Measurements from ENCODE around the gene SAMSN1.
A peak's percentile ranks its signal among the peaks of the same experiment; 100 is the strongest.

The SAMSN1 gene

GRCh38 chr21:14591882-14592281, 45.8 kb upstream of the SAMSN1 start:
- H3K4me3 ChIP-seq (ENCODE audit: low read depth, low read length), result no peak overlapping the region
- DNase-seq (ENCODE audit: low read depth), result peak; percentile 76
- TF ChIP-seq CTCF (IDR thresholded peaks at IDR 0.05; ENCODE audit: low read depth, low read length), result no peak
- TF ChIP-seq MAX (IDR thresholded peaks at IDR 0.05; ENCODE audit: low read depth, low read length), result no peak
- no peak for TF ChIP-seq POLR2A (IDR thresholded peaks at IDR 0.05; ENCODE audit: extremely low read depth, insufficient read length)
- TF ChIP-seq MYC (IDR thresholded peaks at IDR 0.05; ENCODE audit: low read depth, low read length), result no peak

GRCh38 chr21:14591377-14591776, 45.3 kb upstream of the SAMSN1 start:
- H3K4me3 ChIP-seq (ENCODE audit: low read depth, low read length), result no peak overlapping the region
- no peak for TF ChIP-seq MYC (IDR thresholded peaks at IDR 0.05; ENCODE audit: low read depth, low read length)
- TF ChIP-seq CTCF (IDR thresholded peaks at IDR 0.05; ENCODE audit: low read depth, low read length), result no peak
- no peak for TF ChIP-seq POLR2A (IDR thresholded peaks at IDR 0.05; ENCODE audit: extremely low read depth, insufficient read length)
- no peak for TF ChIP-seq MAX (IDR thresholded peaks at IDR 0.05; ENCODE audit: low read depth, low read length)
- DNase-seq (ENCODE audit: low read depth), result no peak

- no peak overlapping the region for H3K4me3 ChIP-seq (ENCODE audit: low read depth, low read length)
- TF ChIP-seq MAX (IDR thresholded peaks at IDR 0.05; ENCODE audit: low read depth, low read length) (no peak), CTCF (IDR thresholded peaks at IDR 0.05; ENCODE audit: low read depth, low read length) (no peak)
- DNase-seq (ENCODE audit: low read depth), result no peak
These were observed 43.9 kb upstream of the SAMSN1 start for GRCh38 chr21:14589855-14590563.

GRCh38 chr21:14587266-14587665, 41.2 kb upstream of the SAMSN1 start:
- no peak overlapping the region for H3K4me3 ChIP-seq (ENCODE audit: low read depth, low read length)
- DNase-seq (ENCODE audit: low read depth), result no peak
- TF ChIP-seq POLR2A (IDR thresholded peaks at IDR 0.05; ENCODE audit: extremely low read depth, insufficient read length) (no peak), MAX (IDR thresholded peaks at IDR 0.05; ENCODE audit: low read depth, low read length) (no peak), CTCF (IDR thresholded peaks at IDR 0.05; ENCODE audit: low read depth, low read length) (no peak), MYC (IDR thresholded peaks at IDR 0.05; ENCODE audit: low read depth, low read length) (no peak)

- no peak overlapping the region for H3K4me3 ChIP-seq (ENCODE audit: low read depth, low read length)
- TF ChIP-seq MYC (IDR thresholded peaks at IDR 0.05; ENCODE audit: low read depth, low read length) (no peak), MAX (IDR thresholded peaks at IDR 0.05; ENCODE audit: low read depth, low read length) (no peak), POLR2A (IDR thresholded peaks at IDR 0.05; ENCODE audit: extremely low read depth, insufficient read length) (no peak), CTCF (IDR thresholded peaks at IDR 0.05; ENCODE audit: low read depth, low read length) (no peak)
- DNase-seq (ENCODE audit: low read depth), result no peak
These were observed 39.0 kb upstream of the SAMSN1 start for GRCh38 chr21:14585122-14585521.

Measured in NB4 (cell line).